GM23338 (cell line): ENCODE measurements around the gene NUP62CL.

Experiments
- CREB1 ChIP-seq: fragments of 250-450 bp; sonication (Bioruptor Pico); IDR thresholded peaks from 2 replicates; pipeline ENCODE4 v1.5.0; 2020; ENCODE audit warnings: low read depth, mild to moderate bottlenecking, moderate library complexity
- EZH2 ChIP-seq: fragments of 200-600 bp; sonication (generic); IDR thresholded peaks from one replicate; pipeline ENCODE4 v1.8.0; 2017; ENCODE audit warnings: antibody characterized with exemption, mild to moderate bottlenecking, low read depth; ENCODE audit not compliant: unreplicated experiment
- EZH2phosphoT487 ChIP-seq: fragments of 200-600 bp; sonication (generic); IDR thresholded peaks from one replicate; pipeline ENCODE4 v1.8.1; 2018; ENCODE audit warnings: antibody characterized with exemption; ENCODE audit not compliant: unreplicated experiment
- JUNB ChIP-seq: IDR thresholded peaks from one replicate; pipeline ENCODE4 v1.6.1; 2016; ENCODE audit warnings: antibody characterized with exemption; ENCODE audit not compliant: unreplicated experiment
- NANOG ChIP-seq: IDR thresholded peaks from 2 replicates; pipeline ENCODE4 v1.6.1; 2016; ENCODE audit warnings: antibody characterized with exemption, borderline replicate concordance
- POLR2AphosphoS5 ChIP-seq: IDR thresholded peaks from 2 replicates; pipeline ENCODE4 v1.6.1; 2016; ENCODE audit warnings: antibody characterized with exemption, low read depth
- REST ChIP-seq: IDR thresholded peaks from one replicate; pipeline ENCODE4 v1.6.1; 2018; ENCODE audit warnings: antibody characterized with exemption; ENCODE audit not compliant: unreplicated experiment
- STAT1 ChIP-seq: IDR thresholded peaks from one replicate; pipeline ENCODE4 v1.6.1; 2016; ENCODE audit warnings: antibody characterized with exemption; ENCODE audit not compliant: unreplicated experiment
- ZNF114 ChIP-seq: fragments of 250-450 bp; sonication (Bioruptor Pico); IDR thresholded peaks from 2 replicates; pipeline ENCODE4 v1.5.0; 2020; ENCODE audit warnings: mild to moderate bottlenecking, moderate library complexity
- ZNF331 ChIP-seq: fragments of 250-450 bp; sonication (Bioruptor Pico); IDR thresholded peaks from 2 replicates; pipeline ENCODE4 v1.5.0; 2020; ENCODE audit warnings: low read depth, mild to moderate bottlenecking, moderate library complexity
- TF ChIP-seq, protein P1 (sequence below), 2 experiments: fragments of 200-600 bp in 1 of 2; sonication (generic) in 1 of 2; conservative IDR thresholded peaks; 2 replicates each; pipeline versions ENCODE4 v1.5.1 to v1.6.1; 2016 to 2017; ENCODE audit warnings: antibody characterized with exemption in 2 of 2, low read depth in 2 of 2, mild to moderate bottlenecking in 2 of 2, moderate library complexity in 1 of 2
- TF ChIP-seq, protein P2 (sequence below): fragments of 250-450 bp; sonication (Bioruptor Pico); IDR thresholded peaks from 2 replicates; pipeline ENCODE4 v1.5.0; 2020; ENCODE audit warnings: mild to moderate bottlenecking, moderate library complexity

DNA sequence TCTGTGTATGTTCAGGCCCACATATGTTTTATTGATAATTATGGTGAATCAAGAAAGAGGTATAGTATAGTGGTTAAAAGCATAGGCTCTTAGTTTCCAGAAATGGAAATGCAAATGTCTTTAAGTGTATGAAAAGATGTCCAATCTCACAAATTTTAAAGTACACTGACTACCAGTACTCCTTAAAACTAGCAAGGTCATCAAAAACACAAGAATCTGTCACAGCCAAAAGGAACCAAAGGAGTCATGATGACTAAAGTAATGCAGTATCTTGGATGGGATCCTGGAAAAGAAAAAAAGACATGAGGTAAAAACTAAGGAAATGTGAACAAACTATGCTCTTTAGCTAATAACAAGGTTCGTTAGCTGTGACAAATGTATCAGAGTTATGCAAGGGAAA lies 87.0 kb downstream of the NUP62CL start:
- TF ChIP-seq, protein P1, sequence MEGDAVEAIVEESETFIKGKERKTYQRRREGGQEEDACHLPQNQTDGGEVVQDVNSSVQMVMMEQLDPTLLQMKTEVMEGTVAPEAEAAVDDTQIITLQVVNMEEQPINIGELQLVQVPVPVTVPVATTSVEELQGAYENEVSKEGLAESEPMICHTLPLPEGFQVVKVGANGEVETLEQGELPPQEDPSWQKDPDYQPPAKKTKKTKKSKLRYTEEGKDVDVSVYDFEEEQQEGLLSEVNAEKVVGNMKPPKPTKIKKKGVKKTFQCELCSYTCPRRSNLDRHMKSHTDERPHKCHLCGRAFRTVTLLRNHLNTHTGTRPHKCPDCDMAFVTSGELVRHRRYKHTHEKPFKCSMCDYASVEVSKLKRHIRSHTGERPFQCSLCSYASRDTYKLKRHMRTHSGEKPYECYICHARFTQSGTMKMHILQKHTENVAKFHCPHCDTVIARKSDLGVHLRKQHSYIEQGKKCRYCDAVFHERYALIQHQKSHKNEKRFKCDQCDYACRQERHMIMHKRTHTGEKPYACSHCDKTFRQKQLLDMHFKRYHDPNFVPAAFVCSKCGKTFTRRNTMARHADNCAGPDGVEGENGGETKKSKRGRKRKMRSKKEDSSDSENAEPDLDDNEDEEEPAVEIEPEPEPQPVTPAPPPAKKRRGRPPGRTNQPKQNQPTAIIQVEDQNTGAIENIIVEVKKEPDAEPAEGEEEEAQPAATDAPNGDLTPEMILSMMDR (conservative IDR thresholded peaks at IDR 0.05; ENCODE audit: low read depth in 2 of 2) = no peak
- TF ChIP-seq JUNB = no peak
- TF ChIP-seq ZNF114 (CRISPR knock-in tag) = no peak
- no peak for TF ChIP-seq REST
- no peak for TF ChIP-seq POLR2AphosphoS5
- no peak for TF ChIP-seq EZH2phosphoT487
- no peak for TF ChIP-seq CREB1 (CRISPR knock-in tag)
- no peak for TF ChIP-seq EZH2
- TF ChIP-seq ZNF331 = no peak
- TF ChIP-seq, protein P2, sequence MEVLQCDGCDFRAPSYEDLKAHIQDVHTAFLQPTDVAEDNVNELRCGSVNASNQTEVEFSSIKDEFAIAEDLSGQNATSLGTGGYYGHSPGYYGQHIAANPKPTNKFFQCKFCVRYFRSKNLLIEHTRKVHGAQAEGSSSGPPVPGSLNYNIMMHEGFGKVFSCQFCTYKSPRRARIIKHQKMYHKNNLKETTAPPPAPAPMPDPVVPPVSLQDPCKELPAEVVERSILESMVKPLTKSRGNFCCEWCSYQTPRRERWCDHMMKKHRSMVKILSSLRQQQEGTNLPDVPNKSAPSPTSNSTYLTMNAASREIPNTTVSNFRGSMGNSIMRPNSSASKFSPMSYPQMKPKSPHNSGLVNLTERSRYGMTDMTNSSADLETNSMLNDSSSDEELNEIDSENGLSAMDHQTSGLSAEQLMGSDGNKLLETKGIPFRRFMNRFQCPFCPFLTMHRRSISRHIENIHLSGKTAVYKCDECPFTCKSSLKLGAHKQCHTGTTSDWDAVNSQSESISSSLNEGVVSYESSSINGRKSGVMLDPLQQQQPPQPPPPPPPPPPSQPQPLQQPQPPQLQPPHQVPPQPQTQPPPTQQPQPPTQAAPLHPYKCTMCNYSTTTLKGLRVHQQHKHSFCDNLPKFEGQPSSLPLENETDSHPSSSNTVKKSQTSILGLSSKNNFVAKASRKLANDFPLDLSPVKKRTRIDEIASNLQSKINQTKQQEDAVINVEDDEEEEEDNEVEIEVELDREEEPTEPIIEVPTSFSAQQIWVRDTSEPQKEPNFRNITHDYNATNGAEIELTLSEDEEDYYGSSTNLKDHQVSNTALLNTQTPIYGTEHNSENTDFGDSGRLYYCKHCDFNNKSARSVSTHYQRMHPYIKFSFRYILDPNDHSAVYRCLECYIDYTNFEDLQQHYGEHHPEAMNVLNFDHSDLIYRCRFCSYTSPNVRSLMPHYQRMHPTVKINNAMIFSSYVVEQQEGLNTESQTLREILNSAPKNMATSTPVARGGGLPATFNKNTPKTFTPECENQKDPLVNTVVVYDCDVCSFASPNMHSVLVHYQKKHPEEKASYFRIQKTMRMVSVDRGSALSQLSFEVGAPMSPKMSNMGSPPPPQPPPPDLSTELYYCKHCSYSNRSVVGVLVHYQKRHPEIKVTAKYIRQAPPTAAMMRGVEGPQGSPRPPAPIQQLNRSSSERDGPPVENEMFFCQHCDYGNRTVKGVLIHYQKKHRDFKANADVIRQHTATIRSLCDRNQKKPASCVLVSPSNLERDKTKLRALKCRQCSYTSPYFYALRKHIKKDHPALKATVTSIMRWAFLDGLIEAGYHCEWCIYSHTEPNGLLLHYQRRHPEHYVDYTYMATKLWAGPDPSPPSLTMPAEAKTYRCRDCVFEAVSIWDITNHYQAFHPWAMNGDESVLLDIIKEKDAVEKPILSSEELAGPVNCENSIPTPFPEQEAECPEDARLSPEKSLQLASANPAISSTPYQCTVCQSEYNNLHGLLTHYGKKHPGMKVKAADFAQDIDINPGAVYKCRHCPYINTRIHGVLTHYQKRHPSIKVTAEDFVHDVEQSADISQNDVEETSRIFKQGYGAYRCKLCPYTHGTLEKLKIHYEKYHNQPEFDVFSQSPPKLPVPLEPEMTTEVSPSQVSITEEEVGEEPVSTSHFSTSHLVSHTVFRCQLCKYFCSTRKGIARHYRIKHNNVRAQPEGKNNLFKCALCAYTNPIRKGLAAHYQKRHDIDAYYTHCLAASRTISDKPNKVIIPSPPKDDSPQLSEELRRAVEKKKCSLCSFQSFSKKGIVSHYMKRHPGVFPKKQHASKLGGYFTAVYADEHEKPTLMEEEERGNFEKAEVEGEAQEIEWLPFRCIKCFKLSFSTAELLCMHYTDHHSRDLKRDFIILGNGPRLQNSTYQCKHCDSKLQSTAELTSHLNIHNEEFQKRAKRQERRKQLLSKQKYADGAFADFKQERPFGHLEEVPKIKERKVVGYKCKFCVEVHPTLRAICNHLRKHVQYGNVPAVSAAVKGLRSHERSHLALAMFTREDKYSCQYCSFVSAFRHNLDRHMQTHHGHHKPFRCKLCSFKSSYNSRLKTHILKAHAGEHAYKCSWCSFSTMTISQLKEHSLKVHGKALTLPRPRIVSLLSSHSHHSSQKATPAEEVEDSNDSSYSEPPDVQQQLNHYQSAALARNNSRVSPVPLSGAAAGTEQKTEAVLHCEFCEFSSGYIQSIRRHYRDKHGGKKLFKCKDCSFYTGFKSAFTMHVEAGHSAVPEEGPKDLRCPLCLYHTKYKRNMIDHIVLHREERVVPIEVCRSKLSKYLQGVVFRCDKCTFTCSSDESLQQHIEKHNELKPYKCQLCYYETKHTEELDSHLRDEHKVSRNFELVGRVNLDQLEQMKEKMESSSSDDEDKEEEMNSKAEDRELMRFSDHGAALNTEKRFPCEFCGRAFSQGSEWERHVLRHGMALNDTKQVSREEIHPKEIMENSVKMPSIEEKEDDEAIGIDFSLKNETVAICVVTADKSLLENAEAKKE (CRISPR knock-in tag) = no peak
- no peak for TF ChIP-seq NANOG
- TF ChIP-seq STAT1 = no peak
